Activated CD8-positive, alpha-beta memory T cell treated with anti-CD3 and anti-CD28 coated beads, Interleukin-2, amount 10 ng/mL, durations not matched to agents 7 days and 5 days (primary cell): ENCODE data around the gene ARMC7. TPM values are rescaled to one million over a fixed set of nuclear protein-coding genes. Genes with fewer than 3 reads are reported as not detected.
"Not testable (repeated sequence)": the region's sequence is repeated elsewhere in the genome, so short reads cannot be mapped to it uniquely, and the experiment has no call there.

Experiments
- ATAC-seq: fragments of 150-1000 bp; cut with Tn5 transposase; one replicate; pipeline ENCODE4 v1.10.0; 2021; ENCODE audit warnings: moderate library complexity
- CTCF ChIA-PET: fragments of 350-600 bp; sonication (Branson Sonifier 250); formaldehyde crosslinking; loops from one replicate; lab custom pipeline; 2021; ENCODE audit warnings: antibody characterized with exemption; lab: Charles Lee
- DNase-seq: peaks from one replicate; pipeline ENCODE4 v3.0.0-alpha.2; 2020
- H3K27ac Mint-ChIP-seq: one replicate; pipeline ENCODE4 v1.8.0; 2021; ENCODE audit warnings: mild to moderate bottlenecking, mixed read lengths
- H3K27me3 Mint-ChIP-seq: one replicate; pipeline ENCODE4 v1.8.0; 2021; ENCODE audit warnings: mixed read lengths
- H3K36me3 Mint-ChIP-seq: one replicate; pipeline ENCODE4 v1.8.0; 2021; ENCODE audit warnings: mild to moderate bottlenecking, mixed read lengths
- H3K4me1 Mint-ChIP-seq: one replicate; pipeline ENCODE4 v1.8.0; 2021; ENCODE audit warnings: mixed read lengths
- H3K4me3 Mint-ChIP-seq: one replicate; pipeline ENCODE4 v1.8.0; 2021; ENCODE audit warnings: mild to moderate bottlenecking, moderate library complexity, mixed read lengths
- H3K9me3 Mint-ChIP-seq: one replicate; pipeline ENCODE4 v1.8.0; 2022; ENCODE audit warnings: low read depth, mixed read lengths
- total RNA-seq, 2 experiments: library from RNA; stranded (reverse); gene quantifications; one replicate each; pipeline ENCODE4 v1.2.3, GENCODE V29; 2021

Gene ARMC7
- total RNA-seq, 2 experiments from 2014 or later, result 13.5 to 14.5 TPM

GRCh38 chr17:75129576-75129975, 19.8 kb downstream of the ARMC7 start:
- Mint-ChIP-seq H3K27me3 (no peaks in the 10 kb centered on the region), H3K4me1 (peaks cover 45% of the 10 kb centered on the region), H3K9me3 (no peaks in the 10 kb centered on the region), H3K27ac (no peak overlapping the region), H3K4me3 (peak overlapping the region; percentile 41), H3K36me3 (peaks cover 11% of the 10 kb centered on the region)
- ATAC-seq (no peak), DNase-seq (no peak)
- CTCF ChIA-PET, result interaction anchor here (0.9 to 14.6 kb wide), 5 partner anchors 15 to 168 kb away, joined by 3 to 233 read pairs (median 20); partner anchors contain the start of gene ARMC7

GRCh38 chr17:75130059-75130631, 20.4 kb downstream of the ARMC7 start:
- Mint-ChIP-seq H3K4me1 (peaks cover 40% of the 10 kb centered on the region), H3K9me3 (no peaks in the 10 kb centered on the region), H3K36me3 (peaks cover 12% of the 10 kb centered on the region), H3K4me3 (peak overlapping the region; percentile 78), H3K27ac (peak overlapping the region; percentile 83), H3K27me3 (no peaks in the 10 kb centered on the region)
- ATAC-seq (no peak), DNase-seq (no peak)
- CTCF ChIA-PET, result interaction anchor here (1.0 to 14.6 kb wide), 14 partner anchors 10 to 169 kb away, joined by 3 to 233 read pairs (median 7); partner anchors contain the start of genes ARMC7 and SUMO2

GRCh38 chr17:75130632-75131277, 21.0 kb downstream of the ARMC7 start:
- peaks cover 35% of the 10 kb centered on the region for H3K4me1 Mint-ChIP-seq

DNA sequence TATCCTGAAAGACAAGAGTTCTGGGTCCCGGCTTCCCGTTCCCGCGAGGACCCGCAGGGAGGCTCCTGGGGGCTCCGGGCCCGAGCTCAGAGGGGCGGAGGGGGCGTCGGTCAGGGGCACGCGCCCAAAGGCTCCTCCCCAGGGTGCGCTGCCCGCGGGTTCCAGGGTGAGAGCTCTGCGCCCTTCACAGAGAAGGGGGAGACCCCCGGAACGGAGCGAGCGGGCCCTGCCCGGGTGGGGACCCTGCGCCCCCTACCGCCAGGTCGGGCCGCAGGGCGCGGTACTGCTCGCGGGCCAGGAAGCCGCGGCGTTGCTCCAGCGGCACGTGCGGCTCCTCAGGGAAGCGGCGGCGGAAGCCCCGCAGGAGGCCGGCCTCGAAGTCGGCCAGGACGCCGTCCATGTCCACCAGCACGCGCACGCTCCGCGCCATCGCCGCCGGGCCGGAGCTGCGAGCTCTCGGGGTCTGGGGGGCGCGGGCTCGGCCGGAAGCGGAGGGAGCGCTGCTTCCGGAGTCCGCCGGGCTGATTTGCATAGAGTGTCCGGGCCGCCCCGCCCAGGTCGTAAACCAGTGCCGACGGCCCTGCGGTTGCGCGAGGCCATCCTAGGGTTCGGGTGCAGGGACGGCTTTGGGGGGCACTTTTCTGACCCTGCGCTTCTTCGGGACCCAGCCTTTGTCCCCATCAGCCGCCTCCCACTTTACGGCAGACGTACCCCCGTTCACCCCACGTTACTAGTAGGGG, 21.7 kb downstream of the ARMC7 start, which contains the start of gene NT5C:
Gene NT5C, minus strand, starts transcription at position 465 of the 740 bp plus-strand sequence. Its CDS starts 35 bp downstream, at position 430.
- Mint-ChIP-seq H3K36me3 (peaks cover 17% of the 10 kb centered on the region), H3K9me3 (no peaks in the 10 kb centered on the region), H3K4me1 (peaks cover 28% of the 10 kb centered on the region), H3K27ac (peak within 1 kb of the TSS; percentile 89), H3K4me3 (peak within 1 kb of the TSS; percentile 81), H3K27me3 (no peaks in the 10 kb centered on the region)
- CTCF ChIA-PET, result interaction anchor here (0.6 to 14.6 kb wide), 33 partner anchors 9 to 281 kb away, joined by 3 to 233 read pairs (median 4); partner anchors contain the start of genes ARMC7, MRPL58, SLC16A5 and SUMO2
- ATAC-seq (peak; percentile 87), DNase-seq (peak; percentile 86)

More at GRCh38 chr17:75130632-75131277, 21.0 kb downstream of the ARMC7 start:
- H3K27me3 Mint-ChIP-seq, result no peaks in the 10 kb centered on the region
- DNase-seq (peak; percentile 68), ATAC-seq (peak; percentile 45)
- H3K9me3 Mint-ChIP-seq, result no peaks in the 10 kb centered on the region
- CTCF ChIA-PET, result interaction anchor here (0.7 to 14.6 kb wide), 30 partner anchors 8 to 281 kb away, joined by 3 to 233 read pairs (median 5); partner anchors contain the start of genes ARMC7, MRPL58, SLC16A5 and SUMO2
- peak overlapping the region; percentile 78 for H3K4me3 Mint-ChIP-seq
- peaks cover 13% of the 10 kb centered on the region for H3K36me3 Mint-ChIP-seq
- peak overlapping the region; percentile 83 for H3K27ac Mint-ChIP-seq

DNA sequence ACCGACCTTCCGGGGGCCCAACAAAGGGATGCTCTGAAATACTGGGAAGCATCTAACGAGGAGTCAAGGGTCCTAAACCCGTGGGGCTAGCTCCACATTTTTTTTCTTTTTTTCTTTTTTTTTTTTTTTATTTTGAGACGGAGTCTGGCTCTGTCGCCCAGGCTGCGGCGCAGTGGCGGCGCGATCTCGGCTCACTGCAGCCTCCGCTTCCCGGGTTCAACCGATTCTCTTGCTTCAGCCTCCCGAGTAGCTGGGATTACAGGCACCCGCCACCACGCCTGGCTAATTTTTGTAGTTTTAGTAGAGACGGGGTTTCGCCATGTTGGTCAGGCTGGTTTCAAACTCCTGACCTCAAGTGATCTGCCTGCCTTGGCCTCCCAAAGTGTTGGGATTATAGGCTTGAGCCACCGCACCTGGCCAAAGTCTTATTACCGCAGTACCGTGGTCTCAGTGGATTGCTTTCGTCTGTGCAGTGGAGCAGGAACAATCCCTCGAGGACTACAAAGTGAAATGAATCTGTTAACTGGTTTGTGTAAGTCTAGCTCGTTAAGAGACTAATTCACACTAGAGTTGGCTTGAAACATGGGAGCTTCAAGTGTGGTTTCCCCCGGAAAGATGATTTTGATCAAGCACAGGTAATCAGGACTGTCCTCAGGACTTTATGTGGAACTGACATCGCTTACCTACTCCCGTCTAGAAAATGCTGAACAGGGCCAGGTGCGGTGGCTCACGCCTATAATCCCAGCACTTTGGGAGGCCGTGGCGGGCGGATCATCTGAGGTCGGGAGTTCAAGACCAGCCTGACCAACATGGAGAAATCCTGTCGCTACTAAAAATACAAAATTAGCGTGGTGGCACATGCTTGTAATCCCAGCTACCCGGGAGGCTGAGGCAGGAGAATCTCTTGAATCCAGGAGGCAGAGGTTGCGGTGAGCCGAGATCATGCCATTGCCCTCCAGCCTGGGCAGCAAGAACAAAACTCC, 22.5 kb downstream of the ARMC7 start:
- CTCF ChIA-PET, result interaction anchor here (0.6 to 14.6 kb wide), 26 partner anchors 9 to 280 kb away, joined by 3 to 233 read pairs (median 5); partner anchors contain the start of genes ARMC7, MRPL58 and SLC16A5
- Mint-ChIP-seq H3K4me3 (peak overlapping the region; percentile 81), H3K27ac (peak overlapping the region; percentile 89), H3K4me1 (peaks cover 28% of the 10 kb centered on the region), H3K36me3 (peaks cover 21% of the 10 kb centered on the region)
- DNase-seq, ATAC-seq, H3K9me3 Mint-ChIP-seq, H3K27me3 Mint-ChIP-seq: not testable (repeated sequence)

GRCh38 chr17:75133001-75133400, 23.2 kb downstream of the ARMC7 start:
- peak overlapping the region; percentile 61 for H3K27ac Mint-ChIP-seq
- peaks cover 21% of the 10 kb centered on the region for H3K36me3 Mint-ChIP-seq

DNA sequence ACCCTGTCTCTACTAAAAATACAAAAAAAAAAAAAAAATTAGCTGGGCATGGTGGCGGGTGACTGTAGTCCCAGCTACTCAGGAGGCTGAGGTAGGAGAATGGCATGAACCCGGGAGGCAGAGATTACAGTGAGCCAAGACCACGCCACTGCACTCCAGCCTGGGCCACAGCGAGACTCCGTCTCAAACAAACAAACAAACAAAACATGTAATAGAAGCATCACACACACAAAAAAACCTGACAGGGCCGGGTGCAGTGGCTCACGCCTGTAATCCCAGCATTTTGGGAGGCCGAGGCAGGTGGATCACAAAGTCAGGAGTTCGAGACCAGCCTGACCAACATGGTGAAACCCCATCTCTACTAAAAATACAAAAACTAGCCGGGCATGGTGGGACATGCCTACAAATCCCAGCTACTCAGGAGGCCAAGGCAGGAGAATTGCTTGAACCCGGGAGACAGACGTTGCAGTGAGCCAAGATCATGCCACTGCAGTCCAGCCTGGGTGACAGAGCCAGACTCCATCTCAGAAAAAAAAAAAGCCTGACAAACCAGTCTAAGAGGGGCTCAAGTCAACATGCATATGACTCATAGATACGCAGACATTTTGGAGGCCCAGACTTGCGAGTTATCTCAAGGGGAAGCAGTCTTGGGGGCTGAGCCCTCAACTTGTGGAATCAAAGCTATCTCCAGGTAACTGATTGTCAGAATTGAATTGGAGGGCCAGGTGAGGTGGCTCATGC, 24.0 kb downstream of the ARMC7 start:
- H3K4me3 Mint-ChIP-seq, H3K27me3 Mint-ChIP-seq, DNase-seq, ATAC-seq, H3K9me3 Mint-ChIP-seq: not testable (repeated sequence)
- CTCF ChIA-PET, result interaction anchor here (1.3 to 14.6 kb wide), 3 partner anchors 20 to 127 kb away, joined by 3 to 233 read pairs (median 5); partner anchors contain the start of gene ARMC7
- peaks cover 22% of the 10 kb centered on the region for H3K36me3 Mint-ChIP-seq
- peaks cover 28% of the 10 kb centered on the region for H3K4me1 Mint-ChIP-seq
- peak overlapping the region; percentile 63 for H3K27ac Mint-ChIP-seq

More at GRCh38 chr17:75133001-75133400, 23.2 kb downstream of the ARMC7 start:
- DNase-seq (no peak), ATAC-seq (no peak)
- Mint-ChIP-seq H3K27me3 (no peaks in the 10 kb centered on the region), H3K4me3 (no peak overlapping the region), H3K9me3 (no peaks in the 10 kb centered on the region), H3K4me1 (peaks cover 28% of the 10 kb centered on the region)
- CTCF ChIA-PET, result interaction anchor here (0.6 to 14.6 kb wide), 5 partner anchors 10 to 128 kb away, joined by 3 to 233 read pairs (median 3); partner anchors contain the start of gene ARMC7

GRCh38 chr17:75135452-75135851, 25.7 kb downstream of the ARMC7 start:
- CTCF ChIA-PET, result interaction anchor here (0.6 kb wide), 1 partner anchor 9 kb away, joined by 3 read pairs; no protein-coding TSS in a partner anchor
- peaks cover 25% of the 10 kb centered on the region for H3K36me3 Mint-ChIP-seq

DNA sequence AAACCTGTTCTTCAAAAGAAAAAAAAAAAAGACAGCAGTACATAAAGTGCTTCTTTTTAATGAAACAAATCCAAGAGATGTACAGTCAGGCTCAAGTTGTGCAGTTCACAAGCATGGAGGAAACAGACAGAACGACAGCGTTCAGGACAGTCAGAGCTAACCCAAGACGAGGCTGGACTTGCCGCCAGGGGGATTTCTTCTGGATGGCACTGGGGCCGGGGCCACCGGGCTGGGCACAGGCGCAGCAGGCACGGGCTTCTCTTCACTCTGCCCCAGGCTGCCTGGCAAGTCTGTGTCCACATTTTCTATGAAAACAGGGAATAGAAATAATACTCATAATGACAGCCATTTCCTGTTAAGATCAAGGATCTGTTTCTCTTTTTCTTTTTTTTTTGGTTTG, 26.2 kb downstream of the ARMC7 start:
- H3K36me3 Mint-ChIP-seq, result peaks cover 28% of the 10 kb centered on the region
- H3K27ac Mint-ChIP-seq, result no peak overlapping the region
- peaks cover 26% of the 10 kb centered on the region for H3K4me1 Mint-ChIP-seq
- DNase-seq (no peak), ATAC-seq (no peak)
- CTCF ChIA-PET, result interaction anchor here (0.6 to 1.6 kb wide), 2 partner anchors 9 to 66 kb away, joined by 3 to 8 read pairs; no protein-coding TSS in a partner anchor
- no peaks in the 10 kb centered on the region for H3K27me3 Mint-ChIP-seq
- H3K4me3 Mint-ChIP-seq, result no peak overlapping the region
- H3K9me3 Mint-ChIP-seq, result no peaks in the 10 kb centered on the region

More at GRCh38 chr17:75135452-75135851, 25.7 kb downstream of the ARMC7 start:
- no peaks in the 10 kb centered on the region for H3K27me3 Mint-ChIP-seq
- ATAC-seq (no peak), DNase-seq (no peak)
- peaks cover 25% of the 10 kb centered on the region for H3K4me1 Mint-ChIP-seq
- H3K4me3 Mint-ChIP-seq, result no peak overlapping the region
- H3K9me3 Mint-ChIP-seq, result no peaks in the 10 kb centered on the region
- H3K27ac Mint-ChIP-seq, result no peak overlapping the region

DNA sequence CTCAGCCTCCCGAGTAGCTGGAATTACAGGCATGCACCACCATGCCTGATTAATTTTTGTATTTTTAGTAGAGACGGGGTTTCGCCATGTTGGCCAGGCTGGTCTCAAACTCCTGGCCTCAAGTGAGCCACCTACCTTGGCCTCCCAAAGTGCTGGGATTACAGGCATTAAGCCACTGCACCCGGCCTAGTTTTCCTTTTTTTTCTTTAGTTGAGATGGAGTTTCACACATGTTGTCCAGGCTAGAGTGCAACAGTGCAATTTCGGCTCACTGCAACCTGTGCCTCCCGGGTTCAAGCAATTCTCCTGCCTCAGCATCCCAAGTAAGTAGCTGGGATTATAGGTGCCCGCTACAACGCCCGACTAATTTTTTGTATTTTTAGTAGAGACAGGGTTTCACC, 28.0 kb downstream of the ARMC7 start:
- CTCF ChIA-PET, result interaction anchor here (1.0 to 1.4 kb wide), 2 partner anchors 23 to 53 kb away, joined by 3 to 4 read pairs; no protein-coding TSS in a partner anchor
- Mint-ChIP-seq H3K36me3 (peaks cover 39% of the 10 kb centered on the region), H3K4me1 (peaks cover 30% of the 10 kb centered on the region)
- not testable (repeated sequence) for H3K27ac Mint-ChIP-seq, H3K27me3 Mint-ChIP-seq, DNase-seq, ATAC-seq, H3K4me3 Mint-ChIP-seq, H3K9me3 Mint-ChIP-seq

DNA sequence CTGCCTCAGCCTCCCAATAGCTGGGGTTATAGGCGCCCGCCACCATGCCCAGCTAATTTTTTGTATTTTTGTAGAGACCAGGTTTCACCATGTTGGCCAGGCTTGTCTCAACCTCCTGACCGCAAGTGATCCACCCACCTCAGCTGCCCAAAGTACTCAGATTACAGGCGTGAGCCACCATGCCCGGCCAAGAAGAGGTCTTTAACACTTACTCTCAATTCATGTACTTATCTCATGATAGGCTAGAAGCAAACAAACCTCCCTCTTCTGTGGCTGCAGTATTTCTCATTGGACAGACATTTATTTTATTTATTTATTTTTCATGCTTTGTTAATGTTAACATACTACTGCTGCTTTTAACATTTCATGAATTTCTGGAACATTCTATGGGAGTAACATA, 28.8 kb downstream of the ARMC7 start:
- Mint-ChIP-seq H3K9me3 (no peaks in the 10 kb centered on the region), H3K36me3 (peaks cover 39% of the 10 kb centered on the region), H3K27ac (no peak overlapping the region), H3K27me3 (no peaks in the 10 kb centered on the region), H3K4me3 (no peak overlapping the region), H3K4me1 (peaks cover 25% of the 10 kb centered on the region)
- CTCF ChIA-PET, result interaction anchor here (0.7 to 4.1 kb wide), 2 partner anchors 8 to 33 kb away, joined by 3 to 11 read pairs; partner anchors contain the start of gene NT5C
- DNase-seq, result no peak
- ATAC-seq, result no peak
